ENCODE results near the gene RPLP1. TPM values are rescaled to one million over a fixed set of nuclear protein-coding genes. Genes with fewer than 3 reads are reported as not detected.

RPLP1 gene
- total and polyA plus RNA-seq, 2 donors (not counting 1 experiment from before 2014, with no cell fraction given), result 82.4 to 621 TPM

GRCh38 chr15:69436951-69437350 is 15.7 kb upstream of the RPLP1 start:
- H3K27ac ChIP-seq (ENCODE audit: insufficient read depth, low read length), result no peak overlapping the region

GRCh38 chr15:69439623-69440022 is 13.0 kb upstream of the RPLP1 start:
- no peaks in the 10 kb centered on the region for H4K20me1 ChIP-seq (ENCODE audit: control insufficient read depth, extremely low read depth, insufficient read depth, low read length)
- H3K4me1 ChIP-seq (ENCODE audit: control insufficient read depth, extremely low read depth, insufficient read depth, low read length), result no peaks in the 10 kb centered on the region
- H3K4me3 ChIP-seq (replicated peaks in 1 of 4; ENCODE audit: control extremely low read depth in 1 of 4, insufficient read depth in 1 of 4, low read depth in 3 of 4, low read length in 4 of 4), result no peak overlapping the region
- no peak for DNase-seq (ENCODE audit: low read depth in 2 of 2)
- no peak overlapping the region for H3K27ac ChIP-seq (ENCODE audit: insufficient read depth, low read length)
- H3K79me2 ChIP-seq (ENCODE audit: control insufficient read depth, insufficient read depth, low read length), result peaks cover 2% of the 10 kb centered on the region
- no peak for TF ChIP-seq EZH2 (IDR thresholded peaks at IDR 0.05; ENCODE audit: low read length, missing control alignments)
- TF ChIP-seq CTCF (conservative IDR thresholded peaks at IDR 0.05 in 1 of 2, IDR thresholded peaks at IDR 0.05 in 1 of 2; ENCODE audit: low read depth in 1 of 2, low read length in 2 of 2), result no peak
- H3K4me2 ChIP-seq (ENCODE audit: extremely low read depth, insufficient read depth, low read length), result no peak overlapping the region
- peaks cover 11% of the 10 kb centered on the region for H3K36me3 ChIP-seq (ENCODE audit: control insufficient read depth, insufficient read depth, low read length)
- H3K27me3 ChIP-seq (ENCODE audit: control insufficient read depth, insufficient read depth, low read length), result no peaks in the 10 kb centered on the region
- no peak overlapping the region for H3K9ac ChIP-seq (ENCODE audit: insufficient read depth, low read length)
- no peaks in the 10 kb centered on the region for H3K9me3 ChIP-seq (ENCODE audit: control insufficient read depth, insufficient read depth, low read depth, low read length)
- no peak overlapping the region for H2AFZ ChIP-seq (ENCODE audit: low read length)

More at GRCh38 chr15:69436951-69437350, 15.7 kb upstream of the RPLP1 start:
- H3K27me3 ChIP-seq (ENCODE audit: control insufficient read depth, insufficient read depth, low read length), result no peaks in the 10 kb centered on the region
- TF ChIP-seq EZH2 (IDR thresholded peaks at IDR 0.05; ENCODE audit: low read length, missing control alignments), result no peak
- no peak overlapping the region for H2AFZ ChIP-seq (ENCODE audit: low read length)
- peaks cover 8% of the 10 kb centered on the region for H3K79me2 ChIP-seq (ENCODE audit: control insufficient read depth, insufficient read depth, low read length)
- H3K4me2 ChIP-seq (ENCODE audit: extremely low read depth, insufficient read depth, low read length), result no peak overlapping the region
- peaks cover 13% of the 10 kb centered on the region for H3K36me3 ChIP-seq (ENCODE audit: control insufficient read depth, insufficient read depth, low read length)
- H3K4me1 ChIP-seq (ENCODE audit: control insufficient read depth, extremely low read depth, insufficient read depth, low read length), result no peaks in the 10 kb centered on the region
- no peak for DNase-seq (ENCODE audit: low read depth in 2 of 2)
- no peaks in the 10 kb centered on the region for H3K9me3 ChIP-seq (ENCODE audit: control insufficient read depth, insufficient read depth, low read depth, low read length)
- H3K4me3 ChIP-seq (replicated peaks in 1 of 4; ENCODE audit: control extremely low read depth in 1 of 4, insufficient read depth in 1 of 4, low read depth in 3 of 4, low read length in 4 of 4), result no peak overlapping the region
- no peaks in the 10 kb centered on the region for H4K20me1 ChIP-seq (ENCODE audit: control insufficient read depth, extremely low read depth, insufficient read depth, low read length)
- H3K9ac ChIP-seq (ENCODE audit: insufficient read depth, low read length), result no peak overlapping the region

- peaks cover 15% of the 10 kb centered on the region for H3K36me3 ChIP-seq (ENCODE audit: control insufficient read depth, insufficient read depth, low read length)
- H4K20me1 ChIP-seq (ENCODE audit: control insufficient read depth, extremely low read depth, insufficient read depth, low read length), result no peaks in the 10 kb centered on the region
- no peak for DNase-seq (ENCODE audit: low read depth in 2 of 2)
- peak overlapping the region; percentile 34 for H3K4me2 ChIP-seq (ENCODE audit: extremely low read depth, insufficient read depth, low read length)
- no peak overlapping the region for H3K9ac ChIP-seq (ENCODE audit: insufficient read depth, low read length)
- no peaks in the 10 kb centered on the region for H3K27me3 ChIP-seq (ENCODE audit: control insufficient read depth, insufficient read depth, low read length)
- H3K79me2 ChIP-seq (ENCODE audit: control insufficient read depth, insufficient read depth, low read length), result no peaks in the 10 kb centered on the region
- peak overlapping the region; percentile 25 for H3K27ac ChIP-seq (ENCODE audit: insufficient read depth, low read length)
- no peak overlapping the region for H3K4me3 ChIP-seq (replicated peaks in 1 of 4; ENCODE audit: control extremely low read depth in 1 of 4, insufficient read depth in 1 of 4, low read depth in 3 of 4, low read length in 4 of 4)
- H3K4me1 ChIP-seq (ENCODE audit: control insufficient read depth, extremely low read depth, insufficient read depth, low read length), result no peaks in the 10 kb centered on the region
- peak overlapping the region; percentile 12 for H2AFZ ChIP-seq (ENCODE audit: low read length)
- no peak for TF ChIP-seq EZH2 (IDR thresholded peaks at IDR 0.05; ENCODE audit: low read length, missing control alignments)
- no peaks in the 10 kb centered on the region for H3K9me3 ChIP-seq (ENCODE audit: control insufficient read depth, insufficient read depth, low read depth, low read length)
Measured at GRCh38 chr15:69443032-69443611, 9.5 kb upstream of the RPLP1 start.

- Histone ChIP-seq H3K9ac (ENCODE audit: insufficient read depth, low read length) (no peak overlapping the region), H3K4me1 (ENCODE audit: control insufficient read depth, extremely low read depth, insufficient read depth, low read length) (no peaks in the 10 kb centered on the region), H3K79me2 (ENCODE audit: control insufficient read depth, insufficient read depth, low read length) (no peaks in the 10 kb centered on the region), H3K9me3 (ENCODE audit: control insufficient read depth, insufficient read depth, low read depth, low read length) (no peaks in the 10 kb centered on the region), H3K4me2 (ENCODE audit: extremely low read depth, insufficient read depth, low read length) (no peak overlapping the region), H3K27ac (ENCODE audit: insufficient read depth, low read length) (no peak overlapping the region), H3K36me3 (ENCODE audit: control insufficient read depth, insufficient read depth, low read length) (peaks cover 12% of the 10 kb centered on the region), H4K20me1 (ENCODE audit: control insufficient read depth, extremely low read depth, insufficient read depth, low read length) (no peaks in the 10 kb centered on the region), H3K4me3 (replicated peaks in 1 of 4; ENCODE audit: control extremely low read depth in 1 of 4, insufficient read depth in 1 of 4, low read depth in 3 of 4, low read length in 4 of 4) (no peak overlapping the region), H3K27me3 (ENCODE audit: control insufficient read depth, insufficient read depth, low read length) (no peaks in the 10 kb centered on the region), H2AFZ (ENCODE audit: low read length) (no peak overlapping the region)
- DNase-seq (ENCODE audit: low read depth in 2 of 2), result no peak
- TF ChIP-seq EZH2 (IDR thresholded peaks at IDR 0.05; ENCODE audit: low read length, missing control alignments), result no peak
- TF ChIP-seq CTCF (conservative IDR thresholded peaks at IDR 0.05 in 1 of 2, IDR thresholded peaks at IDR 0.05 in 1 of 2; ENCODE audit: low read depth in 1 of 2, low read length in 2 of 2), result no peak
Measured at GRCh38 chr15:69444686-69445085, 7.9 kb upstream of the RPLP1 start.
